Spleen (tissue), 7 donors: ENCODE results near the gene STAG1.

Source experiments
- POLR2A ChIP-seq, 3 donors: fragments of 450-650 bp; IDR thresholded peaks; one replicate each; pipeline ENCODE4 v1.5.1; 2017; ENCODE audit warnings: antibody characterized with exemption in 3 of 3, mild to moderate bottlenecking in 1 of 3
- POLR2AphosphoS5 ChIP-seq, 3 donors: sonication (generic); formaldehyde crosslinking; IDR thresholded peaks; one replicate each; pipeline ENCODE4 v1.5.1; 2017; ENCODE audit warnings: antibody characterized with exemption in 3 of 3
- TF ChIP-seq, protein P1 (sequence below), 11 experiments: fragments of 200-600 bp in 7 of 11; fragments of 450-650 bp in 4 of 11; sonication (generic) in 4 of 11; IDR thresholded peaks in 8 of 11; conservative IDR thresholded peaks in 3 of 11; 1 replicate in 7 of 11; 2 replicates in 4 of 11; pipeline versions ENCODE4 v1.4.0 to v1.8.0; 2016 to 2021; ENCODE audit warnings: antibody characterized with exemption in 11 of 11, inconsistent platforms in 4 of 11, mild to moderate bottlenecking in 1 of 11
- donor health status: DM: no; HTN: no; CAD: no; lungs with moderate emphysema.
- donor health status: DM: no; HTN: no; CAD: no.
- donor health status: DM: no; HTN: no; CAD: no.

DNA sequence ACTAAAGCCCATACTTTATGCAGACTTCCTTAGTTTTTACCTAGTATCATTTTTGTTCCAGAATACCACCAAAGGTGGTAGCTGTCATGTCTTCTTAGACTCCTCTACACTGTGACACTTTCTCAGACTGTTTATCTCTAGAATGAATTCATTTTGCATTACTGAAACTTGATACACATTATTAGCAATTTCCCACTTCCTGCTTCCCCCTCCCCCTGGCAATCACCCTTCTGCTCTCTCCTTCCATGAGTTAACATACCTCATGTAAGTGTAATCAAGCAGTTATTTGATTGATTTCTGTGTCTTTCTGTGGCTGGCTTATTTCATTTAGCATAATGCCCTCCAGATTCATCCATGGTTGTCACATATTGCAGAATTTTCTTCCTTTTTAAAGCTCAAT is 204.9 kb downstream of the STAG1 start:
- TF ChIP-seq, protein P1, sequence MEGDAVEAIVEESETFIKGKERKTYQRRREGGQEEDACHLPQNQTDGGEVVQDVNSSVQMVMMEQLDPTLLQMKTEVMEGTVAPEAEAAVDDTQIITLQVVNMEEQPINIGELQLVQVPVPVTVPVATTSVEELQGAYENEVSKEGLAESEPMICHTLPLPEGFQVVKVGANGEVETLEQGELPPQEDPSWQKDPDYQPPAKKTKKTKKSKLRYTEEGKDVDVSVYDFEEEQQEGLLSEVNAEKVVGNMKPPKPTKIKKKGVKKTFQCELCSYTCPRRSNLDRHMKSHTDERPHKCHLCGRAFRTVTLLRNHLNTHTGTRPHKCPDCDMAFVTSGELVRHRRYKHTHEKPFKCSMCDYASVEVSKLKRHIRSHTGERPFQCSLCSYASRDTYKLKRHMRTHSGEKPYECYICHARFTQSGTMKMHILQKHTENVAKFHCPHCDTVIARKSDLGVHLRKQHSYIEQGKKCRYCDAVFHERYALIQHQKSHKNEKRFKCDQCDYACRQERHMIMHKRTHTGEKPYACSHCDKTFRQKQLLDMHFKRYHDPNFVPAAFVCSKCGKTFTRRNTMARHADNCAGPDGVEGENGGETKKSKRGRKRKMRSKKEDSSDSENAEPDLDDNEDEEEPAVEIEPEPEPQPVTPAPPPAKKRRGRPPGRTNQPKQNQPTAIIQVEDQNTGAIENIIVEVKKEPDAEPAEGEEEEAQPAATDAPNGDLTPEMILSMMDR (IDR thresholded peaks at IDR 0.05 in 8 of 11, conservative IDR thresholded peaks at IDR 0.05 in 3 of 11), result no peak
- TF ChIP-seq POLR2A (IDR thresholded peaks at IDR 0.05) (no peak), POLR2AphosphoS5 (IDR thresholded peaks at IDR 0.05) (no peak)
